ENCODE data around the gene SNED1.
A peak's percentile ranks its signal among the peaks of the same experiment; 100 is the strongest.
"Not testable (repeated sequence)": the region's sequence is repeated elsewhere in the genome, so short reads cannot be mapped to it uniquely, and the experiment has no call there.

Gene SNED1

GRCh38 chr2:241096979-241097378, 98.6 kb downstream of the SNED1 start:
- no peak overlapping the region for H3K9ac ChIP-seq (ENCODE audit: low read depth, low read length)
- H3K27ac ChIP-seq (ENCODE audit: low read length) = no peak overlapping the region
- H3K9me3 ChIP-seq (ENCODE audit: insufficient read depth, low read depth, low read length) = no peaks in the 10 kb centered on the region
- H3K4me1 ChIP-seq (ENCODE audit: insufficient read depth, low read length) = peaks cover 11% of the 10 kb centered on the region
- H3K36me3 ChIP-seq (ENCODE audit: insufficient read depth, low read depth, low read length) = peaks cover 73% of the 10 kb centered on the region
- H3K27me3 ChIP-seq (ENCODE audit: insufficient read depth, low read length) = no peaks in the 10 kb centered on the region
- H3K4me3 ChIP-seq (ENCODE audit: low read length) = no peak overlapping the region

- Histone ChIP-seq H3K9me3 (ENCODE audit: insufficient read depth, low read depth, low read length) (no peaks in the 10 kb centered on the region), H3K4me1 (ENCODE audit: insufficient read depth, low read length) (peaks cover 11% of the 10 kb centered on the region; the same call in 1 of the 2 replicates), H3K27ac (ENCODE audit: low read length) (no peak overlapping the region), H3K4me3 (ENCODE audit: low read length) (no peak overlapping the region), H3K27me3 (ENCODE audit: insufficient read depth, low read length) (no peaks in the 10 kb centered on the region), H3K36me3 (ENCODE audit: insufficient read depth, low read depth, low read length) (peaks cover 54% of the 10 kb centered on the region), H3K9ac (ENCODE audit: low read depth, low read length) (no peak overlapping the region)
Observed at GRCh38 chr2:241099246-241099645, 100.8 kb downstream of the SNED1 start.

DNA sequence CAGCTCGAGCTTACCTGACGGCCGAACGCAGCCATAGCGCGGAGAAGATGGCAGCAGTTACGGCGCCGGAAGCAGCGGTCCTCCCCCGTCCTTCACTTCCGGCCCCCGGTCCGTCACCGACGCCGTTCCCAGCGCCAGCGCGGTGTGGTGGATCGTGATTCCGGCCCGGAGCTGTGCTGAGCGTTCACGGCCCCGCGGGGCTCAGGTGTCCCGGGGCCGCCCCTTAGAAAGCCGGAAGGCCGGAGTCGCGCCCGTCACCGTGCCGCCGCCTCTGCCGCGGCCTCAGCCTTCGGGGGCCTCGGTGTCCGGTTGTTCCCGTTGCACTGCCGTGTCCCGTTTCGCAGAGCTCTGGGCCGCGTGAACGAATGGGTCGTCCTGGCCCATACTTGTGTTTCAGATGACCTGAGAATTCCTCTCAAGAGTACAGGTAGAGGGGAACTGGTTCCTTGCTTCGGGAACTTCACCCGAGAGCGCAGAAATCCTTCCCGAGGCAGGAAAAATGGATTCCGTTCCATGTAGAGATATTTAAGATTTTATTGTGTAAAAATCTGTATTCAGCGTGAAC, 103.9 kb downstream of the SNED1 start, which contains the start of gene MTERF4:
MTERF4 (minus strand) TSS at position 49 of the 565 bp plus-strand sequence; CDS start at position 35, 14 bp downstream.
- Histone ChIP-seq H3K36me3 (ENCODE audit: insufficient read depth, low read depth, low read length) (peaks cover 41% of the 10 kb centered on the region), H3K27me3 (ENCODE audit: insufficient read depth, low read length) (no peaks in the 10 kb centered on the region), H3K9me3 (ENCODE audit: insufficient read depth, low read depth, low read length) (no peaks in the 10 kb centered on the region), H3K9ac (ENCODE audit: low read depth, low read length) (peak within 1 kb of the TSS; percentile 95), H3K27ac (ENCODE audit: low read length) (peak within 1 kb of the TSS; percentile 79), H3K4me1 (ENCODE audit: insufficient read depth, low read length) (peaks cover 6% of the 10 kb centered on the region; the same call in 1 of the 2 replicates), H3K4me3 (ENCODE audit: low read length) (peak within 1 kb of the TSS; percentile 97)

DNA sequence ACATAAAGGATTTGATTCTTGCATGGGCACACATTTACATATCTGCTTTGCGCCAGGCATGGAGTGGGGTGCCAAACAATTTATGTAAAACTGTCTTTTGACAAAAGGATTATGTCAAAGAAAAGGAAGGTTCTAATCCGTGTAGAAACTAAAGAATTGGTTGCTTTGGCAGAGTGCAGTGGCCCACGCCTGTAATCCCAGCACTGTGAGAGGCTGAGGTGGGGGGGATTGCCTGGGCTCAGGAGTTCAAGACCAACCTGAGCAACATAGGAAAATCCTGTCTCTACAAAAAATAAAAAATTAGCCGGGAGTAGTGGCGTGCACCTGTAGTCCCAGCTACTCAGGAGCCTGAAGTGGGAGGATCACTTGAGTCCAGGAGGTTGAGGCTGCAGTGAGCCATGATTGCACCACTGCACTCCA, 104.8 kb downstream of the SNED1 start:
- peaks cover 35% of the 10 kb centered on the region for H3K36me3 ChIP-seq (ENCODE audit: insufficient read depth, low read depth, low read length)
- H3K27ac ChIP-seq (ENCODE audit: low read length) = no peak overlapping the region
- H3K27me3 ChIP-seq (ENCODE audit: insufficient read depth, low read length) = no peaks in the 10 kb centered on the region
- peaks cover 6% of the 10 kb centered on the region; the same call in 1 of the 2 replicates for H3K4me1 ChIP-seq (ENCODE audit: insufficient read depth, low read length)
- peak overlapping the region; percentile 95 for H3K9ac ChIP-seq (ENCODE audit: low read depth, low read length)
- peak overlapping the region; percentile 97 for H3K4me3 ChIP-seq (ENCODE audit: low read length)
- no peaks in the 10 kb centered on the region for H3K9me3 ChIP-seq (ENCODE audit: insufficient read depth, low read depth, low read length)

- H3K27ac ChIP-seq (ENCODE audit: low read length); H3K4me3 ChIP-seq (ENCODE audit: low read length); H3K4me1 ChIP-seq (ENCODE audit: insufficient read depth, low read length); H3K9me3 ChIP-seq (ENCODE audit: insufficient read depth, low read depth, low read length); H3K9ac ChIP-seq (ENCODE audit: low read depth, low read length); H3K27me3 ChIP-seq (ENCODE audit: insufficient read depth, low read length): not testable (repeated sequence)
- H3K36me3 ChIP-seq (ENCODE audit: insufficient read depth, low read depth, low read length) = peaks cover 29% of the 10 kb centered on the region
Observed at GRCh38 chr2:241104611-241105010, 106.2 kb downstream of the SNED1 start.

GRCh38 chr2:241105641-241106040, 107.2 kb downstream of the SNED1 start:
- Histone ChIP-seq H3K36me3 (ENCODE audit: insufficient read depth, low read depth, low read length) (peaks cover 21% of the 10 kb centered on the region), H3K27me3 (ENCODE audit: insufficient read depth, low read length) (no peaks in the 10 kb centered on the region), H3K4me1 (ENCODE audit: insufficient read depth, low read length) (peaks cover 6% of the 10 kb centered on the region; the same call in 1 of the 2 replicates), H3K27ac (ENCODE audit: low read length) (no peak overlapping the region), H3K9me3 (ENCODE audit: insufficient read depth, low read depth, low read length) (no peaks in the 10 kb centered on the region), H3K9ac (ENCODE audit: low read depth, low read length) (no peak overlapping the region), H3K4me3 (ENCODE audit: low read length) (no peak overlapping the region)

- Histone ChIP-seq H3K9ac (ENCODE audit: low read depth, low read length) (no peak overlapping the region), H3K27me3 (ENCODE audit: insufficient read depth, low read length) (no peaks in the 10 kb centered on the region), H3K27ac (ENCODE audit: low read length) (no peak overlapping the region), H3K4me3 (ENCODE audit: low read length) (no peak overlapping the region), H3K36me3 (ENCODE audit: insufficient read depth, low read depth, low read length) (peaks cover 23% of the 10 kb centered on the region), H3K4me1 (ENCODE audit: insufficient read depth, low read length) (peaks cover 6% of the 10 kb centered on the region; the same call in 1 of the 2 replicates), H3K9me3 (ENCODE audit: insufficient read depth, low read depth, low read length) (no peaks in the 10 kb centered on the region)
Observed at GRCh38 chr2:241107031-241107783, 108.8 kb downstream of the SNED1 start.

DNA sequence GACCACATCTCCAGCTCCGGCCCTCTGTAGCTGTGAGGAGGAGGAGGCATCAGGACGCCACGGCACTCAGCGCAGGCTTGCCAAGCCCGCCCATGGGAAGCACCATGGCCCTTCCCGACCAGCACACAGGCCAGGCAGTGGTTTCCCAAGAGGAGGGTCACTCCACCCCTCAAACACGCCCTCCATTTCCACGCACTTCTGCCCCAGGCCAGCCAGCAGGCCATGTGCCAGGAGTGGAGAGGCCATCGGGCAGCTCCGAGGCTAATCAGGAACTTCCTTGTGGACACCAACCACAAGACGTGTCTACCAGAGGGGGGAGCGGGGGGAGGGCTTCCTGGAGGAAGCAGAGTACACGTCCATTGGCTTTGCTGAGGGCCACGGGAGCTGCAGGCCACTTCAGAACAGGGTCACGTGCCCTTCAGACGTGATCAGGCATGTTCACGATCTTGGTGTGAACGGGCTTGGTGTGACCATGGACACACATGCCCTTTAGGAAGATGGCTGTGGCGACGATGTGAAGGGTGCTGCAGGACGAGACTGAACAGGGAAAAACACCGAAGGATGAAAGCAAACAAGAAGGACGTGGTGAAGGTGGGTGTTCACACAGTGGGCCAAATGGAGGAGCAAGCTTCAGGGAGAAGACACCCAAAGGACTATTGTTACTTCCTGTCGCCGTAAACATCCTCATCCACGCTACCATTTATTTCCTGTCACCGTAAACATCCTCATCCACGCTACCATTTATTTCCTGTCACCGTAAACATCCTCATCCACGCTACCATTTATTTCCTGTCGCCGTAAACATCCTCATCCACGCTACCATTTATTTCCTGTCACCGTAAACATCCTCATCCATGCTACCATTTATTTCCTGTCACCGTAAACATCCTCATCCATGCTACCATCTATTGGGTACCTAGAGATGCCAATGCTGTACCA, 110.1 kb downstream of the SNED1 start:
- H3K9me3 ChIP-seq (ENCODE audit: insufficient read depth, low read depth, low read length) = no peaks in the 10 kb centered on the region
- H3K27me3 ChIP-seq (ENCODE audit: insufficient read depth, low read length) = no peaks in the 10 kb centered on the region
- H3K36me3 ChIP-seq (ENCODE audit: insufficient read depth, low read depth, low read length) = peaks cover 31% of the 10 kb centered on the region
- no peak overlapping the region for H3K4me3 ChIP-seq (ENCODE audit: low read length)
- H3K27ac ChIP-seq (ENCODE audit: low read length) = no peak overlapping the region
- no peaks in the 10 kb centered on the region; the same call in 1 of the 2 replicates for H3K4me1 ChIP-seq (ENCODE audit: insufficient read depth, low read length)
- H3K9ac ChIP-seq (ENCODE audit: low read depth, low read length) = no peak overlapping the region

DNA sequence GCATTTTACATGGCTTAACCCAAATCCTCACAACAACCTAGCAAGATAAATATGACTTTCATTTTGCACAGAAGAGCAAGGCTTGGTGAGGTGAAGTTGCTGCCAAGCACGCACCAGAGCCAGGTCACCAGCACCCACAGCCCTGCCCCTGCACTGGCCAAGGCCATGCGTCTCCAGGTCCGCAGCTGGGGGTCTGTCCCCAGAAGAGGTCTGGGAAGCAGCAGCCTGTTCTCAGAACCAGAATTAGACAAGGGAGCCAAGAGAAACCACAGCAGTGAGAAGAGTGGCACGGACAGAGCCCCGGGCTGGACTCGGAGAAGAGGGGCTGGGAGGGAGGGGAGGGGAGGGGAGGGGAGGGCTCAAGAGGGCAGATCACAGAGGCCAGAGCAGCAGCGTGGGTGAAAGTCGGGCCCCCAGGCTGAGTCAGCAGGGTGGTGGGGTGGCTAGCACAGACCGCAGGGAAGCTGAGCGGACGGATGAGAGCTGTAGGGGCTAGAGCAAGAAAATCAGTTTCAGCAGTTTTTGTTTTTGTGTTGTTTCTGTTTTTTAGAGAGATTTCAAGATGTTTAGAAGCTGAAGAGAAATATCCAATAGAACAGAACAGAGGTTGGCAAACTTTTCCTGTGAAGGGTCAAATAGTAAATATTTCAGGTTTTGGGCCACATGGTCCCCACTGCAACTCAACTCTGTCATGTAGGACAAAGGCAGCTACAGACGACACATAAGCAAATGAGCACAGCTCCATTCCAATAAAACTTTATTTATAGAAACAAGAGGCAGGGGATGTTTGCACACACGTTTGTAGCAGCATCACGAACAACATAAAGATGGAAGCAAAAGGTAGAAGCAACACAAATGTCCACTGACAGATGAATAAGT, 111.0 kb downstream of the SNED1 start:
- no peak overlapping the region for H3K27ac ChIP-seq (ENCODE audit: low read length)
- H3K9ac ChIP-seq (ENCODE audit: low read depth, low read length) = no peak overlapping the region
- no peaks in the 10 kb centered on the region for H3K9me3 ChIP-seq (ENCODE audit: insufficient read depth, low read depth, low read length)
- no peaks in the 10 kb centered on the region for H3K27me3 ChIP-seq (ENCODE audit: insufficient read depth, low read length)
- H3K4me3 ChIP-seq (ENCODE audit: low read length) = no peak overlapping the region
- no peaks in the 10 kb centered on the region for H3K4me1 ChIP-seq (ENCODE audit: insufficient read depth, low read length)
- H3K36me3 ChIP-seq (ENCODE audit: insufficient read depth, low read depth, low read length) = peaks cover 40% of the 10 kb centered on the region

DNA sequence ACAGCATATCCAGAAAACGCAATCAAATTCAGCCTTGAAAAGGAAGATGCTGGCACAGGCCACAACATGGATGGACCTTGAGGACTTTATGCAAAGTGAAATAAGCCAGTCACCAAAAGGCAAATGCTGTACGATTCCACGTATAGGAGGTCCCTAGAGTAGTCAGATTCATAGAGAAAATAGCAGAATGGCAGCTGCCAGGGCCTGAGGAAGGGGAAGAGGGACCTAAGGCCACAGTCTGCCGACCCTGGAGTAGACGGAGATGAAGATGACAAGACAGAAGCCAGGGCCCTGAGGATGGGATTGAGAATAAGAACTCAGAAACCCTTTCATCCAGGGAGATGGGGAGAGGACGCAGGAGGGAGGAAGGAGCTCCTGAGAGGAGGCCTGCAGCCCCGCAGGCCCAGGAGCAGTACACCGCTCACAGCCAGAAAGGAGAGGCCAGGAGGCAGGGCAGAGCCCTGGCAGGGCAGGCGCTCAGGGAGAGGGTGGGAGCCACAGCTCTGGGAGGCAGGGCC, 111.7 kb downstream of the SNED1 start:
- H3K36me3 ChIP-seq (ENCODE audit: insufficient read depth, low read depth, low read length) = peaks cover 47% of the 10 kb centered on the region
- no peak overlapping the region for H3K27ac ChIP-seq (ENCODE audit: low read length)
- H3K9me3 ChIP-seq (ENCODE audit: insufficient read depth, low read depth, low read length) = no peaks in the 10 kb centered on the region
- H3K9ac ChIP-seq (ENCODE audit: low read depth, low read length) = no peak overlapping the region
- no peaks in the 10 kb centered on the region for H3K27me3 ChIP-seq (ENCODE audit: insufficient read depth, low read length)
- H3K4me1 ChIP-seq (ENCODE audit: insufficient read depth, low read length) = no peaks in the 10 kb centered on the region
- no peak overlapping the region for H3K4me3 ChIP-seq (ENCODE audit: low read length)
